ENCODE results near the gene HIVEP3.

DNA sequence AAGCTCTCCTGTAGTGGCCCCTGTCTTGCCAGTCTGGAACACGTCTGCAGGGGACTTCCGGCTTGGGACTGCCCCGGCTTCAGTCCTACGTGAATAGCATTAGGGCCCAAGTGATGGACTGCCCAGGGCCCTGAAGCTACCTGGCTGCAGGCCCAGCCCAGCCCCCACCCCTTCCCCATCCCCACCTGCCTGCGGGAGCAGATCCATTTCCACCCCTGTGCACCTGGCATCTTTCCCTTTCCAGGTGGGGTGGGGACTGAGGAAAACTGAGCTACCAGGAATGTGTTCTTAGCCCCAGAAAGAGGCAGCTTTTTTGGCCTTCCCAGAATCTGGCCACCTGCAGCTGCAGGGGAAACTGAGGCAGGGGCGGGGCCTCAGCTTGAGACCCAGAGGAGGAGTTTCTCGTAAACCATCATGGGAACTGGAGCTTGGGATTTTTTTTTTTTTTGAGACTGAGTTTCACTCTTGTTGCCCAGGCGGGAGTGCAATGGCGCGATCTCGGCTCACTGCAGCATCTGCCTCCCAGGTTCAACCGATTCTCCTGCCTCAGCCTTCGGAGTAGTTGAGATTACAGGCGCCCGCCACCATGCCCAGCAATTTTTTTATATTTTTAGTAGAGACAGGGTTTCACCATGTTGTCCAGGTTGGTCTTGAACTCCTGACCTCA lies 437.5 kb downstream of the HIVEP3 start:
- TF ChIP-seq, protein P1, sequence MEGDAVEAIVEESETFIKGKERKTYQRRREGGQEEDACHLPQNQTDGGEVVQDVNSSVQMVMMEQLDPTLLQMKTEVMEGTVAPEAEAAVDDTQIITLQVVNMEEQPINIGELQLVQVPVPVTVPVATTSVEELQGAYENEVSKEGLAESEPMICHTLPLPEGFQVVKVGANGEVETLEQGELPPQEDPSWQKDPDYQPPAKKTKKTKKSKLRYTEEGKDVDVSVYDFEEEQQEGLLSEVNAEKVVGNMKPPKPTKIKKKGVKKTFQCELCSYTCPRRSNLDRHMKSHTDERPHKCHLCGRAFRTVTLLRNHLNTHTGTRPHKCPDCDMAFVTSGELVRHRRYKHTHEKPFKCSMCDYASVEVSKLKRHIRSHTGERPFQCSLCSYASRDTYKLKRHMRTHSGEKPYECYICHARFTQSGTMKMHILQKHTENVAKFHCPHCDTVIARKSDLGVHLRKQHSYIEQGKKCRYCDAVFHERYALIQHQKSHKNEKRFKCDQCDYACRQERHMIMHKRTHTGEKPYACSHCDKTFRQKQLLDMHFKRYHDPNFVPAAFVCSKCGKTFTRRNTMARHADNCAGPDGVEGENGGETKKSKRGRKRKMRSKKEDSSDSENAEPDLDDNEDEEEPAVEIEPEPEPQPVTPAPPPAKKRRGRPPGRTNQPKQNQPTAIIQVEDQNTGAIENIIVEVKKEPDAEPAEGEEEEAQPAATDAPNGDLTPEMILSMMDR (conservative IDR thresholded peaks at IDR 0.05; ENCODE audit: low read length): no peak
- no peak for TF ChIP-seq EZH2phosphoT487 (IDR thresholded peaks at IDR 0.05; ENCODE audit: borderline replicate concordance)

Data from Loucy (cell line).